Lower leg skin (tissue), 3 donors: Measurements from ENCODE around the gene GPC1.

Experiments
- CTCF ChIP-seq, 3 donors: fragments of 450-650 bp; IDR thresholded peaks; one replicate each; pipeline ENCODE4 v1.5.1; 2016; ENCODE audit warnings: antibody characterized with exemption in 3 of 3, mild to moderate bottlenecking in 3 of 3, moderate library complexity in 2 of 3
- POLR2A ChIP-seq, 2 donors: fragments of 450-650 bp; IDR thresholded peaks; one replicate each; pipeline ENCODE4 v1.6.1; 2016 to 2017; ENCODE audit warnings: antibody characterized with exemption in 2 of 2, mild to moderate bottlenecking in 1 of 2, moderate library complexity in 1 of 2

- TF ChIP-seq CTCF (IDR thresholded peaks at IDR 0.05) (no peak), POLR2A (IDR thresholded peaks at IDR 0.05) (no peak)
Measured at GRCh38 chr2:240494194-240494793, 58.8 kb downstream of the GPC1 start.
